Tibial artery (tissue), 4 donors: ENCODE results near the gene TYW5.

Experiments used
- DNase-seq, 2 donors: peaks; one replicate each; pipeline ENCODE4 v3.0.0-alpha.2; 2019
- H3K27ac ChIP-seq, 2 donors: fragments of 200-600 bp; sonication (generic) in 1 of 2; 1 replicate in 1 of 2; 2 replicates in 1 of 2; pipeline ENCODE4 v1.5.1; 2018 to 2019; ENCODE audit warnings: mild to moderate bottlenecking in 1 of 2
- H3K27me3 ChIP-seq, 2 donors: fragments of 200-600 bp; sonication (generic) in 1 of 2; one replicate each; pipeline versions ENCODE4 v1.5.1 to v1.6.0; 2016 to 2019
- H3K36me3 ChIP-seq, 3 donors: fragments of 200-600 bp; sonication (generic) in 2 of 3; one replicate each; pipeline ENCODE4 v1.5.1; 2016 to 2019; ENCODE audit warnings: mild to moderate bottlenecking in 2 of 3
- H3K4me1 ChIP-seq, 4 donors: fragments of 200-600 bp; sonication (generic) in 2 of 4; 1 replicate in 3 of 4; 2 replicates in 1 of 4; pipeline ENCODE4 v1.5.1; 2016 to 2019
- H3K4me3 ChIP-seq, 2 donors: fragments of 200-600 bp; sonication (generic) in 1 of 2; 1 replicate in 1 of 2; 2 replicates in 1 of 2; pipeline ENCODE4 v1.5.1; 2018 to 2019; ENCODE audit warnings: mild to moderate bottlenecking in 2 of 2
- H3K9me3 ChIP-seq, 3 donors: fragments of 200-600 bp; sonication (generic) in 1 of 3; one replicate each; pipeline ENCODE4 v1.5.1; 2016 to 2019
- CTCF ChIP-seq, 2 experiments: fragments of 200-600 bp in 1 of 2; fragments of 450-650 bp in 1 of 2; IDR thresholded peaks; one replicate each; pipeline ENCODE4 v1.5.1; 2017 to 2019; ENCODE audit warnings: antibody characterized with exemption in 2 of 2, mild to moderate bottlenecking in 1 of 2, moderate library complexity in 1 of 2
- intact Hi-C: fragments of 100-400 bp; cut with DNase I; formaldehyde crosslinking; loops from one replicate; pipeline ENCODE4 v1.15.0; 2023; ENCODE audit warnings: low total_unique reads

Gene TYW5

GRCh38 chr2:199982126-199982843, 27.0 kb upstream of the TYW5 start:
- peaks cover 0 to 7% (median 3%) of the 10 kb centered on the region in 4 donors for H3K4me1 ChIP-seq
- H3K9me3 ChIP-seq = no peaks in the 10 kb centered on the region
- H3K4me3 ChIP-seq = no peak overlapping the region
- no peaks in the 10 kb centered on the region for H3K36me3 ChIP-seq
- intact Hi-C loops = loop anchor here (5.0 kb wide), 1 partner anchor 495 kb away; no protein-coding TSS in a partner anchor
- no peak for DNase-seq
- H3K27ac ChIP-seq = no peak overlapping the region
- H3K27me3 ChIP-seq = no peaks in the 10 kb centered on the region
- TF ChIP-seq CTCF (IDR thresholded peaks at IDR 0.05) = no peak

GRCh38 chr2:199979832-199980628, 24.7 kb upstream of the TYW5 start:
- H3K9me3 ChIP-seq = no peaks in the 10 kb centered on the region
- no peaks in the 10 kb centered on the region for H3K36me3 ChIP-seq
- H3K4me3 ChIP-seq = peak overlapping the region in 1 of 2 donors; percentile 23
- intact Hi-C loops = loop anchor here (5.0 kb wide), 1 partner anchor 497 kb away; no protein-coding TSS in a partner anchor
- peak; percentile 83 to 89 for DNase-seq
- H3K4me1 ChIP-seq = peaks cover 0 to 7% (median 3%) of the 10 kb centered on the region in 4 donors
- no peaks in the 10 kb centered on the region for H3K27me3 ChIP-seq
- no peak overlapping the region for H3K27ac ChIP-seq
- peak; percentile 75 to 77 for TF ChIP-seq CTCF (IDR thresholded peaks at IDR 0.05)

- Histone ChIP-seq H3K9me3 (no peaks in the 10 kb centered on the region), H3K27me3 (no peaks in the 10 kb centered on the region), H3K36me3 (peaks cover 0 to 3% (median 0%) of the 10 kb centered on the region in 3 donors), H3K4me1 (peaks cover 0 to 7% (median 3%) of the 10 kb centered on the region in 4 donors), H3K27ac (no peak overlapping the region), H3K4me3 (no peak overlapping the region)
- no peak for TF ChIP-seq CTCF (IDR thresholded peaks at IDR 0.05)
- intact Hi-C loops = no loop called here
- DNase-seq = no peak
Measured at GRCh38 chr2:199979398-199979797, 24.1 kb upstream of the TYW5 start.

- Histone ChIP-seq H3K36me3 (peaks cover 0 to 6% (median 0%) of the 10 kb centered on the region in 3 donors), H3K9me3 (no peaks in the 10 kb centered on the region), H3K4me3 (no peak overlapping the region), H3K27ac (no peak overlapping the region), H3K27me3 (no peaks in the 10 kb centered on the region), H3K4me1 (peaks cover 0 to 7% (median 3%) of the 10 kb centered on the region in 4 donors)
- no peak for DNase-seq
- TF ChIP-seq CTCF (IDR thresholded peaks at IDR 0.05) = no peak
- intact Hi-C loops = no loop called here
Measured at GRCh38 chr2:199977984-199978415, 22.7 kb upstream of the TYW5 start.

- Histone ChIP-seq H3K9me3 (no peaks in the 10 kb centered on the region), H3K27me3 (no peaks in the 10 kb centered on the region), H3K36me3 (peaks cover 0 to 22% (median 0%) of the 10 kb centered on the region in 3 donors), H3K27ac (no peak overlapping the region), H3K4me3 (no peak overlapping the region), H3K4me1 (peaks cover 0 to 7% (median 3%) of the 10 kb centered on the region in 4 donors)
- DNase-seq = no peak
- no peak for TF ChIP-seq CTCF (IDR thresholded peaks at IDR 0.05)
- intact Hi-C loops = no loop called here
Measured at GRCh38 chr2:199975273-199975895, 20.1 kb upstream of the TYW5 start.
